ENCODE results near the gene AOPEP.
A peak's percentile ranks its signal among the peaks of the same experiment; 100 is the strongest.

The AOPEP gene

GRCh38 chr9:94801234-94801633, 74.7 kb downstream of the AOPEP start:
- DNase-seq (ENCODE audit: extremely low read depth, low read depth), result no peak
- H3K4me3 ChIP-seq (replicated peaks; ENCODE audit: low read depth, low read length), result no peak overlapping the region
- TF ChIP-seq, protein P1, sequence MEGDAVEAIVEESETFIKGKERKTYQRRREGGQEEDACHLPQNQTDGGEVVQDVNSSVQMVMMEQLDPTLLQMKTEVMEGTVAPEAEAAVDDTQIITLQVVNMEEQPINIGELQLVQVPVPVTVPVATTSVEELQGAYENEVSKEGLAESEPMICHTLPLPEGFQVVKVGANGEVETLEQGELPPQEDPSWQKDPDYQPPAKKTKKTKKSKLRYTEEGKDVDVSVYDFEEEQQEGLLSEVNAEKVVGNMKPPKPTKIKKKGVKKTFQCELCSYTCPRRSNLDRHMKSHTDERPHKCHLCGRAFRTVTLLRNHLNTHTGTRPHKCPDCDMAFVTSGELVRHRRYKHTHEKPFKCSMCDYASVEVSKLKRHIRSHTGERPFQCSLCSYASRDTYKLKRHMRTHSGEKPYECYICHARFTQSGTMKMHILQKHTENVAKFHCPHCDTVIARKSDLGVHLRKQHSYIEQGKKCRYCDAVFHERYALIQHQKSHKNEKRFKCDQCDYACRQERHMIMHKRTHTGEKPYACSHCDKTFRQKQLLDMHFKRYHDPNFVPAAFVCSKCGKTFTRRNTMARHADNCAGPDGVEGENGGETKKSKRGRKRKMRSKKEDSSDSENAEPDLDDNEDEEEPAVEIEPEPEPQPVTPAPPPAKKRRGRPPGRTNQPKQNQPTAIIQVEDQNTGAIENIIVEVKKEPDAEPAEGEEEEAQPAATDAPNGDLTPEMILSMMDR (IDR thresholded peaks at IDR 0.05; ENCODE audit: low read depth, low read length, missing control alignments), result no peak

DNA sequence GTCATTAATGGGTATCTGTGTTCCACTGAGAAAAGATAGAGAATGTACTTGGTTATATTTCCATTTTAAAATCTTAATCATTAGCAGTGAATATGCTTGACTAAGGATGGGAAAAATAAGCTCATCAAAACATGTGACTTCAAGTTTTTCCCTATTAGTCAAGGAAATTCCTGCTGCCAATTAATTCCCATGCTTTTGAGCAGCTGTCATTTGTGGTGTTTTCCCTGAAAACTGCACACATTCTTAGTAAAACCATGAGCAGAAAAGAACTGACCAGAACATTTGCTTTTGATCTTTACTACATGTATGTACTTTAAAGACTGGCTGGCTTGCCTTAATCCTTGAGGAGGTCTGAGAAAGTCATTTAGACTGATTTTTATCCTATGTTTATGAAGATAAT, 75.2 kb downstream of the AOPEP start:
- no peak for DNase-seq (ENCODE audit: extremely low read depth, low read depth)
- H3K4me3 ChIP-seq (replicated peaks; ENCODE audit: low read depth, low read length), result no peak overlapping the region

GRCh38 chr9:94802251-94802650, 75.8 kb downstream of the AOPEP start:
- no peak for DNase-seq (ENCODE audit: extremely low read depth, low read depth)
- no peak overlapping the region for H3K4me3 ChIP-seq (replicated peaks; ENCODE audit: low read depth, low read length)
- TF ChIP-seq, protein P1 (IDR thresholded peaks at IDR 0.05; ENCODE audit: low read depth, low read length, missing control alignments), result no peak

More for the DNA sequence above, 75.2 kb downstream of the AOPEP start:
- TF ChIP-seq, protein P1 (IDR thresholded peaks at IDR 0.05; ENCODE audit: low read depth, low read length, missing control alignments), result no peak

DNA sequence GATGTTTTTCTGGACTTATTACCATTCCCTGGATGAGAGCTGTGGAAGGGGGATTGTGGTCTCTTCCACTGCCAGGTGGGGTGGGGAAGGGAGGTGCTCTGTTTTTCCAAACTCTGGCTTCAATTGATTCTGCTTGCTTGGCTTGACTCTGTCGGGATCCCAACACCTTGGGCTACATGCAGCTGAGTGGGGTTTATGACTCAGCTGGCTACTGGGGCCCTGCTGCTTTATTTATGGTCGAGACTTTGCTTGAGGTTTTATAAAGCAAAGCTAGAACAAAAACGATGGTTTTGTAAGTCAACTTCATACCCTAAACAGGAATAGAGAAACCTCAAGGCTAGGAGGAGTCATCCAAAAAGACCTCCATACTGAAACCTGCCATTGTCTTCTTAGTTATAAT, 76.3 kb downstream of the AOPEP start:
- no peak overlapping the region for H3K4me3 ChIP-seq (replicated peaks; ENCODE audit: low read depth, low read length)
- DNase-seq (ENCODE audit: extremely low read depth, low read depth), result no peak
- TF ChIP-seq, protein P1 (IDR thresholded peaks at IDR 0.05; ENCODE audit: low read depth, low read length, missing control alignments), result no peak

GRCh38 chr9:94804316-94804715, 77.8 kb downstream of the AOPEP start:
- no peak overlapping the region for H3K4me3 ChIP-seq (replicated peaks; ENCODE audit: low read depth, low read length)
- TF ChIP-seq, protein P1 (IDR thresholded peaks at IDR 0.05; ENCODE audit: low read depth, low read length, missing control alignments), result no peak
- DNase-seq (ENCODE audit: extremely low read depth, low read depth), result no peak

DNA sequence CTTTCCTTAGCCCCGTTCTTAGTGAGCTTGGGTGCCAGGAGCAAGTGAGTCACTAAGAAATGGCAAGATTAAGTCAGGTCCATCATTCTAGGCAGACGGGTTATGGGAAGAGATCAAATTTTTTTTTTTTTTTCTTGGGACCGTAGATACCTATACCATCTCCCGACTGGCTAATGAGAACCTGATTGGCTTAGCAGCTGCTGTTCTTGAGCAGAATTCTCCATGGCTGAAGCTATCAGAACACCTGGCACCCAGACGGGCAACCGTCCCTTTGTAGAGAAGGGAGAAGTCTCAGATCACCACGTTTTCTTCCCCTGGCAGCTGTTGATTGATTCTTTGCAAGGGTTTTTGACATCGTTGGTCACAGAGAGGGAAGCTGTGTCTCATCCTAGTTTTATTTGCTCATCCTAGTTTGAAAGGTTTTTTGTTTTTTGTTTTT, 78.6 kb downstream of the AOPEP start:
- no peak for DNase-seq (ENCODE audit: extremely low read depth, low read depth)
- TF ChIP-seq, protein P1 (IDR thresholded peaks at IDR 0.05; ENCODE audit: low read depth, low read length, missing control alignments), result no peak

GRCh38 chr9:94805585-94805984, 79.1 kb downstream of the AOPEP start:
- TF ChIP-seq, protein P1 (IDR thresholded peaks at IDR 0.05; ENCODE audit: low read depth, low read length, missing control alignments), result no peak
- no peak overlapping the region for H3K4me3 ChIP-seq (replicated peaks; ENCODE audit: low read depth, low read length)
- peak; percentile 45 for DNase-seq (ENCODE audit: extremely low read depth, low read depth)

More for the DNA sequence above, 78.6 kb downstream of the AOPEP start:
- no peak overlapping the region for H3K4me3 ChIP-seq (replicated peaks; ENCODE audit: low read depth, low read length)

Measured in HFF-Myc (cell line).